NOMO-1 (cell line): ENCODE data around the gene PPFIA1.
A peak's percentile ranks its signal among the peaks of the same experiment; 100 is the strongest.
"Not testable (repeated sequence)": the region's sequence is repeated elsewhere in the genome, so short reads cannot be mapped to it uniquely, and the experiment has no call there.

ENCODE experiments used
- DNase-seq, 2 experiments: peaks; one replicate each; lab custom pipeline; 2025; ENCODE audit not compliant: unreplicated experiment in 2 of 2; lab: John Stamatoyannopoulos, UW

The PPFIA1 gene

GRCh38 chr11:70250876-70251658 is 19.4 kb upstream of the PPFIA1 start:
- DNase-seq, result no peak

- DNase-seq, result no peak
Observed at GRCh38 chr11:70251659-70252321, 18.7 kb upstream of the PPFIA1 start.

GRCh38 chr11:70252844-70253243 is 17.6 kb upstream of the PPFIA1 start:
- DNase-seq, result no peak

- DNase-seq, result no peak
Observed at GRCh38 chr11:70255477-70256116, 14.9 kb upstream of the PPFIA1 start.

GRCh38 chr11:70259077-70259476 is 11.4 kb upstream of the PPFIA1 start:
- DNase-seq, result not testable (repeated sequence)

GRCh38 chr11:70262951-70263350 is 7.5 kb upstream of the PPFIA1 start:
- DNase-seq, result no peak

GRCh38 chr11:70263363-70263762 is 7.1 kb upstream of the PPFIA1 start:
- no peak for DNase-seq

GRCh38 chr11:70265341-70265740 is 5.1 kb upstream of the PPFIA1 start:
- DNase-seq, result no peak

GRCh38 chr11:70267405-70267950 is 3.0 kb upstream of the PPFIA1 start:
- DNase-seq, result no peak

- no peak for DNase-seq
Observed at GRCh38 chr11:70268526-70268925, 2.0 kb upstream of the PPFIA1 start.

GRCh38 chr11:70270877-70271648 is 573 bp downstream of the PPFIA1 start:
- peak; percentile 9 to 12 for DNase-seq

- DNase-seq, result no peak
Observed at GRCh38 chr11:70271649-70271953, 1.1 kb downstream of the PPFIA1 start.

- DNase-seq, result no peak
Observed at GRCh38 chr11:70272009-70272408, 1.5 kb downstream of the PPFIA1 start.

GRCh38 chr11:70278994-70279393 is 8.5 kb downstream of the PPFIA1 start:
- DNase-seq, result no peak

GRCh38 chr11:70281156-70281609 is 10.7 kb downstream of the PPFIA1 start:
- DNase-seq, result no peak

- DNase-seq, result no peak
Observed at GRCh38 chr11:70282012-70282411, 11.5 kb downstream of the PPFIA1 start.

- no peak for DNase-seq
Observed at GRCh38 chr11:70288721-70289120, 18.2 kb downstream of the PPFIA1 start.

GRCh38 chr11:70289582-70289981 is 19.1 kb downstream of the PPFIA1 start:
- DNase-seq, result no peak

- DNase-seq, result no peak
Observed at GRCh38 chr11:70290361-70291065, 20.0 kb downstream of the PPFIA1 start.

- DNase-seq, result no peak
Observed at GRCh38 chr11:70292166-70292565, 21.7 kb downstream of the PPFIA1 start.
